ENCODE results near the gene PRPF19. TPM values are rescaled to one million over a fixed set of nuclear protein-coding genes. Genes with fewer than 3 reads are reported as not detected.
"Not testable (repeated sequence)": the region's sequence is repeated elsewhere in the genome, so short reads cannot be mapped to it uniquely, and the experiment has no call there.

The PRPF19 gene
- total and polyA plus RNA-seq, 2 experiments from 2014 or later, result 19.1 to 58.9 TPM

DNA sequence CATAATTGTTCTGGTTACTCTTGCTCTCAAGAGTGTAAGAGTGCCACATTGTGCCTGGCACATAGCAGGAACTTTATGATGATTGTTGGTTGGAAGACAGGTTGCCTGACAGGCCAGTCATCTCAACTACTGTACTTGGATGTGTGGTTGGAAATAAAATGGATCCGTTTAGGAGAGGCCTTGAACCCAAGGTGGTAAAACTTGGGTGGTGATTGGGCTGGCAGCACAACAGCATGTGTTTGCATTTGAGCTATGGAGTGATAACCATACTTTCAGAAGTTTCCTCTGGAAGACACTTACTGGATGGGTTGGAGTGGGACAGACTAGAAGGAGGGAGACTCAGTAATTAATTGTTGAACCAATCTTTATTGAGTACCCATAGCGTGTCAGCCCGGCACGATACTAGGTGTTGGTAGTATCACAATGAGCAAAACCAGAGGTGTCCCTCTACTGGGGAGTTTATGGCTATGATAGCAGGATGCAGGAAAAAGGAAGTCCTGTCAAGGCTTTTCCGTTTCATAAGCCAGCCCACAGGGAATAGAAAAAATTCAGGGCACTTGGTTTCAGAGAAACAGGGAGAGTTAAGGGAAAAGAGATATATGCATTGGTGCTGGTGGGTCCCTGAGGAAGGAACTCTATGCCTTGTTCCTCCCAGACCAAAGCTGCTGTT, 4.5 kb upstream of the PRPF19 start:
- Histone ChIP-seq H3K4me2 (ENCODE audit: unreplicated experiment) (no peak overlapping the region), H3F3A (ENCODE audit: insufficient read depth) (peaks cover 5% of the 10 kb centered on the region), H2AFZ (no peak overlapping the region), H3K27me3 (replicated peaks; ENCODE audit: insufficient read depth) (no peaks in the 10 kb centered on the region; the same call in 1 of the 2 replicates), H3K4me3 (no peak overlapping the region), H3K9ac (no peak overlapping the region), H3K9me2 (ENCODE audit: insufficient read depth) (no peaks in the 10 kb centered on the region), H3K79me2 (ENCODE audit: insufficient read depth) (peaks cover 4% of the 10 kb centered on the region), H4K20me1 (ENCODE audit: insufficient read depth) (no peaks in the 10 kb centered on the region), H3K9me3 (ENCODE audit: low read depth) (no peaks in the 10 kb centered on the region), H3K36me3 (ENCODE audit: low read depth) (no peaks in the 10 kb centered on the region), H3K4me1 (ENCODE audit: insufficient read depth) (0 out of 2 replicates have a peak, but pooled peaks cover 10% of the 10 kb centered on the region), H3K27ac (no peak overlapping the region)
- DNase-seq, result no peak
- in situ Hi-C loops (cut with MboI), result no loop called here
- no peak for TF ChIP-seq EZH2phosphoT487 (IDR thresholded peaks at IDR 0.05; ENCODE audit: insufficient read depth, low read depth)
- TF ChIP-seq EZH2 (IDR thresholded peaks at IDR 0.05; ENCODE audit: insufficient read depth, poor library complexity, severe bottlenecking), result no peak
- 38 to 41% methylated on average over 5 of the region's 5 CpGs for WGBS, 2 experiments (ENCODE audit: low coverage in 1 of 2, low lambda C conversion rate in 2 of 2, missing lambda C conversion rate in 2 of 2)

DNA sequence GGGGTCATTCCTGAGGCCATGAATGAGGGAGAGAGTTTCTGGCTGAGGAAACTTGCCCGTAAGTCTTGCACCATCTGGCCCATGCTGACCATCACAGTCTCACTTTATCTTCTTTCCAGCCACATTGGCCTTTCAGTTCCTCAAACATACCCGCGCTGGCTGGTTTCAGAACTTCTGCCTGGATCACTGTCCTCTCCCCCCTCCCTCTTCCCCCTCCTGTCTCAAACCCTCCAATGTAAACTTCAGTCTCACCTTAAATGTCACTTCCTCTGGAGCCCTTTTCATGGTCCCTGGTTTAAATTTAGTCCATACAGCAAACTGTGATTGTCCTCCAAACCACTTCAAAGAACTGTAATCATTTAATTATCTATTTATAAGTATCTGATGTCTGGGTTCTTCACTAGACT, 3.9 kb upstream of the PRPF19 start:
- WGBS, 2 experiments (ENCODE audit: low coverage in 1 of 2, low lambda C conversion rate in 2 of 2, missing lambda C conversion rate in 2 of 2), result 24 to 25% methylated on average over 3 of the region's 3 CpGs

DNA sequence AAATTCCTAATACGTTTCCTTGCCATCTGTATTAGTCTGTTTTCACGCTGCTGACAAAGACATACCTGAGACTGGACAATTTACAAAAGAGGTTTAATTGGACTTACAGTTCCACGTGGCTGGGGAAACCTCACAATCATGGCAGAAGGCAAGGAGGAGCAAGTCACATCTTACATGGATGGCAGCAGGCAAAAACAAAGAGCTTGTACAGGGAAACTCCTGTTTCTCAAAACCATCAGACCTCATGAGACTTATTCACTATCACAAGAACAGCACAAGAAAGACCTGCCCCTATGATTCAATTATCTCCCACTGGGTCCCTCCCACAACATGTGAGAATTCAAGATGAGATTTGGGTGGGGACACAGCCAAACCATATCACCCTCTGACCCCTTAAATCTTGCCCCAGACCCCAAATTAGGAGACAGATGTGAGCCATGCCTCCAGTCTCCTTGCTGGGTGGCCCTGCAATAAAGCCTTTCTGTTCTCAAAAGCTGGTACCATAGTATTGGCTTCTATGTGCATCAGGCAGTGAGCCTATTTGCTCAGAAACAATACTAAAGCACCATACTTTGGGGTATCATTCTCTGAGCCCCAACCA, 3.4 kb upstream of the PRPF19 start:
- DNase-seq; H3K9me2 ChIP-seq (ENCODE audit: insufficient read depth); H3K9me3 ChIP-seq (ENCODE audit: low read depth); H3K27ac ChIP-seq; H3K27me3 ChIP-seq (replicated peaks; ENCODE audit: insufficient read depth); in situ Hi-C loops (cut with MboI); H2AFZ ChIP-seq; H3K9ac ChIP-seq; H3K36me3 ChIP-seq (ENCODE audit: low read depth); H3K4me2 ChIP-seq (ENCODE audit: unreplicated experiment); H3K4me3 ChIP-seq; H4K20me1 ChIP-seq (ENCODE audit: insufficient read depth): not testable (repeated sequence)
- 25 to 26% methylated on average over 3 of the region's 3 CpGs for WGBS, 2 experiments (ENCODE audit: low coverage in 1 of 2, low lambda C conversion rate in 2 of 2, missing lambda C conversion rate in 2 of 2)
- H3F3A ChIP-seq (ENCODE audit: insufficient read depth), result peaks cover 14% of the 10 kb centered on the region
- peaks cover 12% of the 10 kb centered on the region for H3K4me1 ChIP-seq (ENCODE audit: insufficient read depth)
- H3K79me2 ChIP-seq (ENCODE audit: insufficient read depth), result peaks cover 12% of the 10 kb centered on the region

More for the DNA sequence above, 3.9 kb upstream of the PRPF19 start:
- no peak overlapping the region for H3K27ac ChIP-seq
- peaks cover 11% of the 10 kb centered on the region for H3F3A ChIP-seq (ENCODE audit: insufficient read depth)
- TF ChIP-seq EZH2 (IDR thresholded peaks at IDR 0.05; ENCODE audit: insufficient read depth, poor library complexity, severe bottlenecking) (no peak), EZH2phosphoT487 (IDR thresholded peaks at IDR 0.05; ENCODE audit: insufficient read depth, low read depth) (no peak)
- no peak overlapping the region for H3K4me3 ChIP-seq
- no peak for DNase-seq
- H3K79me2 ChIP-seq (ENCODE audit: insufficient read depth), result peaks cover 7% of the 10 kb centered on the region
- H3K9ac ChIP-seq, result no peak overlapping the region
- H3K27me3 ChIP-seq (replicated peaks; ENCODE audit: insufficient read depth), result no peaks in the 10 kb centered on the region; the same call in 1 of the 2 replicates
- no peaks in the 10 kb centered on the region for H3K9me2 ChIP-seq (ENCODE audit: insufficient read depth)
- no peaks in the 10 kb centered on the region for H3K36me3 ChIP-seq (ENCODE audit: low read depth)
- peaks cover 10% of the 10 kb centered on the region for H3K4me1 ChIP-seq (ENCODE audit: insufficient read depth)
- in situ Hi-C loops (cut with MboI), result no loop called here
- H2AFZ ChIP-seq, result no peak overlapping the region
- H4K20me1 ChIP-seq (ENCODE audit: insufficient read depth), result no peaks in the 10 kb centered on the region
- no peaks in the 10 kb centered on the region for H3K9me3 ChIP-seq (ENCODE audit: low read depth)
- no peak overlapping the region for H3K4me2 ChIP-seq (ENCODE audit: unreplicated experiment)

DNA sequence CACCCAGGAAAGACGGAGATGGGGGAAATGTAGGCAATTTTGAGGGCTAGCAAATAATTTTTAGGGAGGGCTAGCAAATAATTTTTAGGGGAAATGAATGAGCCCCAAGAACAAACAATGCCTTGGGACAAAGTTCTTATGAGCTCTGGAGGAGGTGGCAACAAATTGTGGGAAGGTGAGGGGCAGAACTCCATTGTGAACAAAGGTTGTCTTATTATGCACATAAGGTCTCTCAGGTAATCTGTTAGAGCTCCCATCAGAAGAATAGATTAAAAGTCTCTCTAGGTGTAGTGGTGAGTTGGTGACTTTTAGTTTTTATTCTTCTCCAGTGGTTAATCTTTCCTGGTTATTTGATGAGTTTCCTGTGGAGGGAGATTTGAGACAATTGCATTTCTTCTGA, 2.4 kb upstream of the PRPF19 start:
- no peak overlapping the region for H3K4me2 ChIP-seq (ENCODE audit: unreplicated experiment)
- H3K27me3 ChIP-seq (replicated peaks; ENCODE audit: insufficient read depth), result no peaks in the 10 kb centered on the region; the same call in 1 of the 2 replicates
- H3K79me2 ChIP-seq (ENCODE audit: insufficient read depth), result peaks cover 22% of the 10 kb centered on the region
- no peak overlapping the region for H3K9ac ChIP-seq
- peaks cover 14% of the 10 kb centered on the region for H3F3A ChIP-seq (ENCODE audit: insufficient read depth)
- no peaks in the 10 kb centered on the region for H3K9me3 ChIP-seq (ENCODE audit: low read depth)
- H2AFZ ChIP-seq, result no peak overlapping the region
- no peaks in the 10 kb centered on the region for H3K9me2 ChIP-seq (ENCODE audit: insufficient read depth)
- H3K4me1 ChIP-seq (ENCODE audit: insufficient read depth), result peaks cover 14% of the 10 kb centered on the region
- no peak overlapping the region for H3K27ac ChIP-seq
- H3K36me3 ChIP-seq (ENCODE audit: low read depth), result no peaks in the 10 kb centered on the region
- DNase-seq, result no peak
- H4K20me1 ChIP-seq (ENCODE audit: insufficient read depth), result 0 out of 2 replicates have a peak, but pooled peaks cover 8% of the 10 kb centered on the region
- WGBS, 2 experiments (ENCODE audit: low coverage in 1 of 2, low lambda C conversion rate in 2 of 2, missing lambda C conversion rate in 2 of 2), result 13 to 21% methylated on average over 1 of the region's 1 CpG
- H3K4me3 ChIP-seq, result no peak overlapping the region
- in situ Hi-C loops (cut with MboI), result no loop called here
- no peak for TF ChIP-seq EZH2 (IDR thresholded peaks at IDR 0.05; ENCODE audit: insufficient read depth, poor library complexity, severe bottlenecking)

Data from GM23248 (cell line).